Measurements from ENCODE around the gene MS4A8.

DNA sequence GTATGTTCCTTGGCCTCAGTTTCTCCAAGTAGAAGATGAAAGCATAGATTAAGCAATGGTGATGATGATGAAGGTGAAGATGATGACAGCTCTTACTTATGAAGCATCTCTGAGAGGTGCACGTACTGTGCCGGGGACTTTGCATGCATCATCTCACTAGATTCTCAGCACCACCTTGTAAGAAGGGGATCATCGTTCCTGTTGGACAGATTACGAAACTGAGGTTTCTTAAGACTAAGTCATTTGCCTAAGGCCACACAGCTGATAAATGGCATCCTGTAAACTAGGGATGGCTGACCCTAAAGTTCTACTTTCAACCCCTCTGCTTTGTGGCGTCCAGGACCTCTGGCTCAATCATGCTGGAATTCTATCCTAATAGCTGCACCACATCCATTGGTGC is 65.9 kb downstream of the MS4A8 start:
- TF ChIP-seq, protein P1, sequence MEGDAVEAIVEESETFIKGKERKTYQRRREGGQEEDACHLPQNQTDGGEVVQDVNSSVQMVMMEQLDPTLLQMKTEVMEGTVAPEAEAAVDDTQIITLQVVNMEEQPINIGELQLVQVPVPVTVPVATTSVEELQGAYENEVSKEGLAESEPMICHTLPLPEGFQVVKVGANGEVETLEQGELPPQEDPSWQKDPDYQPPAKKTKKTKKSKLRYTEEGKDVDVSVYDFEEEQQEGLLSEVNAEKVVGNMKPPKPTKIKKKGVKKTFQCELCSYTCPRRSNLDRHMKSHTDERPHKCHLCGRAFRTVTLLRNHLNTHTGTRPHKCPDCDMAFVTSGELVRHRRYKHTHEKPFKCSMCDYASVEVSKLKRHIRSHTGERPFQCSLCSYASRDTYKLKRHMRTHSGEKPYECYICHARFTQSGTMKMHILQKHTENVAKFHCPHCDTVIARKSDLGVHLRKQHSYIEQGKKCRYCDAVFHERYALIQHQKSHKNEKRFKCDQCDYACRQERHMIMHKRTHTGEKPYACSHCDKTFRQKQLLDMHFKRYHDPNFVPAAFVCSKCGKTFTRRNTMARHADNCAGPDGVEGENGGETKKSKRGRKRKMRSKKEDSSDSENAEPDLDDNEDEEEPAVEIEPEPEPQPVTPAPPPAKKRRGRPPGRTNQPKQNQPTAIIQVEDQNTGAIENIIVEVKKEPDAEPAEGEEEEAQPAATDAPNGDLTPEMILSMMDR (IDR thresholded peaks at IDR 0.05): no peak
- no peak for TF ChIP-seq POLR2A (IDR thresholded peaks at IDR 0.05)
